ENCODE data around the gene SLC10A1.
"Not testable (repeated sequence)": the region's sequence is repeated elsewhere in the genome, so short reads cannot be mapped to it uniquely, and the experiment has no call there.

The SLC10A1 gene

GRCh38 chr14:69796797-69797500 lies at the start of gene SLC10A1:
SLC10A1 (minus strand) TSS chr14:69797241; CDS start chr14:69797155, 86 bp downstream.
- DNase-seq (ENCODE audit: low spot score) = no peak

GRCh38 chr14:69845787-69846186 lies 48.7 kb upstream of the SLC10A1 start:
- DNase-seq (ENCODE audit: low spot score) = no peak

- DNase-seq (ENCODE audit: low spot score) = no peak
Observed at GRCh38 chr14:69845050-69845581, 48.1 kb upstream of the SLC10A1 start.

GRCh38 chr14:69844171-69844570 lies 47.1 kb upstream of the SLC10A1 start:
- DNase-seq (ENCODE audit: low spot score) = no peak

- no peak for DNase-seq (ENCODE audit: low spot score)
Observed at GRCh38 chr14:69842686-69843420, 45.8 kb upstream of the SLC10A1 start.

- no peak for DNase-seq (ENCODE audit: low spot score)
Observed at GRCh38 chr14:69841656-69842055, 44.6 kb upstream of the SLC10A1 start.

- DNase-seq (ENCODE audit: low spot score) = no peak
Observed at GRCh38 chr14:69839661-69840060, 42.6 kb upstream of the SLC10A1 start.

- DNase-seq (ENCODE audit: low spot score) = no peak
Observed at GRCh38 chr14:69838881-69839416, 41.9 kb upstream of the SLC10A1 start.

- DNase-seq (ENCODE audit: low spot score) = no peak
Observed at GRCh38 chr14:69828879-69829278, 31.8 kb upstream of the SLC10A1 start.

- DNase-seq (ENCODE audit: low spot score) = no peak
Observed at GRCh38 chr14:69828354-69828753, 31.3 kb upstream of the SLC10A1 start.

- no peak for DNase-seq (ENCODE audit: low spot score)
Observed at GRCh38 chr14:69827560-69827959, 30.5 kb upstream of the SLC10A1 start.

GRCh38 chr14:69822456-69822855 lies 25.4 kb upstream of the SLC10A1 start:
- no peak for DNase-seq (ENCODE audit: low spot score)

GRCh38 chr14:69820991-69821390 lies 23.9 kb upstream of the SLC10A1 start:
- no peak for DNase-seq (ENCODE audit: low spot score)

GRCh38 chr14:69819607-69820006 lies 22.6 kb upstream of the SLC10A1 start:
- no peak for DNase-seq (ENCODE audit: low spot score)

- peak; percentile 79 for DNase-seq (ENCODE audit: low spot score)
Observed at GRCh38 chr14:69818758-69819191, 21.7 kb upstream of the SLC10A1 start.

- no peak for DNase-seq (ENCODE audit: low spot score)
Observed at GRCh38 chr14:69816216-69816615, 19.2 kb upstream of the SLC10A1 start.

- DNase-seq (ENCODE audit: low spot score) = no peak
Observed at GRCh38 chr14:69815556-69815955, 18.5 kb upstream of the SLC10A1 start.

GRCh38 chr14:69814397-69814796 lies 17.4 kb upstream of the SLC10A1 start:
- no peak for DNase-seq (ENCODE audit: low spot score)

GRCh38 chr14:69813346-69813745 lies 16.3 kb upstream of the SLC10A1 start:
- DNase-seq (ENCODE audit: low spot score) = not testable (repeated sequence)

GRCh38 chr14:69812711-69813110 lies 15.7 kb upstream of the SLC10A1 start:
- no peak for DNase-seq (ENCODE audit: low spot score)

- no peak for DNase-seq (ENCODE audit: low spot score)
Observed at GRCh38 chr14:69811868-69812252, 14.8 kb upstream of the SLC10A1 start.

- DNase-seq (ENCODE audit: low spot score) = no peak
Observed at GRCh38 chr14:69811227-69811867, 14.3 kb upstream of the SLC10A1 start.

All from NAMALWA (cell line).